Fibroblast of lung (primary cell): ENCODE results near the gene IP6K1.

Source experiments
- EZH2 ChIP-seq: IDR thresholded peaks from 2 replicates; pipeline ENCODE4 v1.5.1; 2012; ENCODE audit warnings: low read length, control low read depth, mild to moderate bottlenecking; ENCODE audit errors: missing control alignments
- TF ChIP-seq, protein P1 (sequence below), 2 donors: IDR thresholded peaks in 1 of 2; conservative IDR thresholded peaks in 1 of 2; 1 replicate in 1 of 2; 2 replicates in 1 of 2; pipeline ENCODE4 v1.5.1; 2011 to 2012; ENCODE audit warnings: low read length in 2 of 2, control low read depth in 1 of 2, inconsistent platforms in 1 of 2, low read depth in 1 of 2, mild to moderate bottlenecking in 1 of 2

DNA sequence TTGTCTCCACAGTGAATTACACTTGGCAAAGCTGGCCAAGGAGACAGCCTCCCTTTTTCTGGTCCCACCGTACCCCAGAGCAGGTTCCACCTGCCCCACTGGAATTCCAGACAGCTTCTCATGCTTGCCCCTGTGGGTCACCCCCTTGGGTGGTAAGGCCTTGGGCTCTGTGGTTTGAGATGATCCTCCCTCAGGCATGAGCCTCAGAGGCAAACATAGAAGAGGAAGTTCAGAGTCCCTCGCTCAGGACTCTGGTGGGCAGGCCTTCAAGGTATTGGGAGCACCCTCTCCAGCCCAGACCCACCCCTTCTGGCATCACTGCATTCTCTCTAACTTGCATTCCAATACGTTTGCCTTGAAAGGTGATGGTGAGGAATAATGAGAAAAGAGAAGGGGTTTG, 45.0 kb upstream of the IP6K1 start:
- TF ChIP-seq, protein P1, sequence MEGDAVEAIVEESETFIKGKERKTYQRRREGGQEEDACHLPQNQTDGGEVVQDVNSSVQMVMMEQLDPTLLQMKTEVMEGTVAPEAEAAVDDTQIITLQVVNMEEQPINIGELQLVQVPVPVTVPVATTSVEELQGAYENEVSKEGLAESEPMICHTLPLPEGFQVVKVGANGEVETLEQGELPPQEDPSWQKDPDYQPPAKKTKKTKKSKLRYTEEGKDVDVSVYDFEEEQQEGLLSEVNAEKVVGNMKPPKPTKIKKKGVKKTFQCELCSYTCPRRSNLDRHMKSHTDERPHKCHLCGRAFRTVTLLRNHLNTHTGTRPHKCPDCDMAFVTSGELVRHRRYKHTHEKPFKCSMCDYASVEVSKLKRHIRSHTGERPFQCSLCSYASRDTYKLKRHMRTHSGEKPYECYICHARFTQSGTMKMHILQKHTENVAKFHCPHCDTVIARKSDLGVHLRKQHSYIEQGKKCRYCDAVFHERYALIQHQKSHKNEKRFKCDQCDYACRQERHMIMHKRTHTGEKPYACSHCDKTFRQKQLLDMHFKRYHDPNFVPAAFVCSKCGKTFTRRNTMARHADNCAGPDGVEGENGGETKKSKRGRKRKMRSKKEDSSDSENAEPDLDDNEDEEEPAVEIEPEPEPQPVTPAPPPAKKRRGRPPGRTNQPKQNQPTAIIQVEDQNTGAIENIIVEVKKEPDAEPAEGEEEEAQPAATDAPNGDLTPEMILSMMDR (conservative IDR thresholded peaks at IDR 0.05 in 1 of 2, IDR thresholded peaks at IDR 0.05 in 1 of 2; ENCODE audit: low read depth in 1 of 2, low read length in 2 of 2) = no peak
- no peak for TF ChIP-seq EZH2
